Measurements from ENCODE around the gene GNLY. TPM values are rescaled to one million over a fixed set of nuclear protein-coding genes. Genes with fewer than 3 reads are reported as not detected.

GNLY gene
- total RNA-seq = not detected in 2 replicates

DNA sequence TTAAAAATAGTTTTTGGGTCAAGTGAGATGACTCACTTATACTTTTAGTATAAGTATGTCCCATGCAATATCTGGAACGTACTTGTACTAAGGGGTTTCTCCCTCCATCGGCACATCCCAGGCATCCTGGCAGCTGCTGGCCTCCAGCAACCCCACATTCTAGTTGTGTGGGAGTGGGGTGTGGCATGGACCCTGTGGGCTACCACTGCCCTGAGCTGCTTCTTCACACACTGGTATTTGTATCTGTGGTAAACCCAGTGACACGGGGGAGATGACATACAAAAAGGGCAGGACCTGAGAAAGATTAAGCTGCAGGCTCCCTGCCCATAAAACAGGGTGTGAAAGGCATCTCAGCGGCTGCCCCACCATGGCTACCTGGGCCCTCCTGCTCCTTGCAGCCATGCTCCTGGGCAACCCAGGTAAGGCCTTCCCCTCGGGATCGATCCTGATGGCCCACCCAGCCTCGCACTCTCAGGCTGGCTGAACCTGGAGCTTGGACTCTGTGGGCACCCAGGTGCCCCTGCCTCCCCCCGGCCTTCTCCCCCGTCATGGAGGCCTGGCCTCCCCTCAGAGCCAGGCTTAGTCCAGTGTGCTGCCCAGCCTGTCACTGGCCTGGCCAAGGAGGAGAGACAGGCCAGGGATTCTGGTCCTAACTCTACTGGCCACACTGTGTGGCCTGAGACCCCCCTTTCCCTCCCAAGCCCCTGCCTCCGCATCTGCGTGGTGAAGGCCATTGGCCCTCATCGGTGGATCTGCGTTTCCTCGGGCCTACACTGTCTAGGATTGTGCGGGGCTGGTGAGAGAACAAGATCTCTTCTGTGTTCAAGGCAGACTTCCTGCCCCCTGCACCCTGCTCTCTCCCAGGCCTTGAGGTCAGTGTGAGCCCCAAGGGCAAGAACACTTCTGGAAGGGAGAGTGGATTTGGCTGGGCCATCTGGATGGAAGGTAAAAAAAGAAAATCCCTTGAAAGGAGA, at the start of gene GNLY:
GNLY (plus strand) TSS at position 307 of the 974 bp plus-strand sequence; CDS start at position 368, 61 bp downstream.

DNA sequence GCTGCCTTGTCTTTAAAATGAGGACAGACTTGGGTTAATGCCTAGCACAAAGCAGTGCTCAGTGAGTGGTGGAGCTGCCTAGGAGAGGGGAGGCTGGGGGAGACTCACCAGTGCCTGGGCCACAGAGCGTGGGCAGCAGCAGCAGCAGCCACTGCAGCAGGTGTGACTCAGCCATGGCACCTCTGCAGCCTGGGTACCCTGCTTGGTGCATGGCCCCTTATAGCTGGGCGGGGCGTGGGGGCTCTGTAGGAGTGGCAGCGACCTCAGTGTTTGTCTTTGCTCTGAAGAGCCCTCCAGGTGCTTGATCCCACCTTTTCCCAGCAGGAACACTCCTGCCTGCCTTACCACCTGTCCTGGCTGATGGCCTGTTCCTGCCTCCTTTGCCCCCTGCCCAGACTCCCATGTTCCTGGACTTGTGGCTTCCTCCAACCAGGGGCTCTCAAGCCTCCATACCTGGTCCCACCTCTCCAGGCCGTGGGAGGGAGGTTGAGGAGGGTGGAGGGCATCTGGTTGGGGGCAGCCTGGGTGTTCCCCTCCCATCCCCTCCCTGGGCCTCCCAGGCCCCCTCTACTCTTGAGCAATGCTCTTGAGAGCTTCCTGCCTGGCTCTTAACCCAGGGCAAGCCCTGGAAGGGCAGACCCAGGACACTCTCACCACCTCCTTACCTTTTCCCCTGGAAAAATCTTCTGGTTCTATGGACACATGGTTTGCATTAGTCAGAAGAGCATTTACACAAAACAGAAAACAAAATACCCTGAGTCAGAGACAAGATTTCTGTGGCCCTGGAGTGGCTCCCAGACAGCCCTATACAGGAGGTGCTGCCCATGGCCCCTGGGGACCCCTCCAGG, 25.9 kb upstream of the GNLY start, which contains the start of gene SFTPB:
SFTPB (minus strand) TSS at position 191 of the 848 bp plus-strand sequence; CDS start at position 175, 16 bp downstream.

Small RNA genes within 50 kb of the gene (small RNA-seq; reads per million reads assigned to genes)
- 1.3 reads per million, percentile 57 among the genes with 10 or more reads in this experiment for gene RNU1-38P

Other genes with a start within 250 kb of the GNLY start
- gene MAT2A, start 155.2 kb upstream of the GNLY start, total RNA-seq = 247 and 327 TPM in 2 replicates
- 44.4 and 55.5 TPM in 2 replicates for gene GGCX, start 132.9 kb upstream of the GNLY start, total RNA-seq
- 9.9 and 12.4 TPM in 2 replicates for gene VAMP8, start 116.8 kb upstream of the GNLY start, total RNA-seq
- gene VAMP5, start 109.9 kb upstream of the GNLY start, total RNA-seq = 30.2 and 35.7 TPM in 2 replicates
- gene RNF181, start 98.6 kb upstream of the GNLY start, total RNA-seq = 133 and 175 TPM in 2 replicates
- 8.1 and 9.4 TPM in 2 replicates for gene TMEM150A, start 91.7 kb upstream of the GNLY start, total RNA-seq
- gene C2orf68, start 82.3 kb upstream of the GNLY start, total RNA-seq = 19.9 and 25.1 TPM in 2 replicates
- 43.5 and 46.9 TPM in 2 replicates for gene USP39, start 78.2 kb upstream of the GNLY start, total RNA-seq
- gene SFTPB, start 26.2 kb upstream of the GNLY start, total RNA-seq = not detected in 2 replicates
- gene ATOH8, start 59.6 kb downstream of the GNLY start, total RNA-seq = 67.2 and 125 TPM in 2 replicates
- gene ST3GAL5, start 194.6 kb downstream of the GNLY start, total RNA-seq = 9.4 and 21.4 TPM in 2 replicates